DLD1 (cell line): Measurements from ENCODE around the gene IPPK.

Experiments
- in situ Hi-C: cut with HindIII; loops from 2 replicates; pipeline ENCODE4 v1.10.0; 2017; ENCODE audit warnings: low sequenced_read_pairs

Gene IPPK

GRCh38 chr9:92658176-92658575 lies 11.8 kb downstream of the IPPK start:
- in situ Hi-C loops, result no loop called here

- in situ Hi-C loops, result no loop called here
These were observed 12.4 kb downstream of the IPPK start for GRCh38 chr9:92657296-92658094.

- in situ Hi-C loops, result no loop called here
These were observed 13.4 kb downstream of the IPPK start for GRCh38 chr9:92656537-92656925.

GRCh38 chr9:92655896-92656536 lies 13.9 kb downstream of the IPPK start:
- in situ Hi-C loops, result no loop called here

- in situ Hi-C loops, result no loop called here
These were observed 14.6 kb downstream of the IPPK start for GRCh38 chr9:92655366-92655765.

- in situ Hi-C loops, result no loop called here
These were observed 15.2 kb downstream of the IPPK start for GRCh38 chr9:92654481-92655301.

- in situ Hi-C loops, result no loop called here
These were observed 17.5 kb downstream of the IPPK start for GRCh38 chr9:92652461-92652860.

- in situ Hi-C loops, result no loop called here
These were observed 18.9 kb downstream of the IPPK start for GRCh38 chr9:92650839-92651621.

GRCh38 chr9:92650296-92650695 lies 19.6 kb downstream of the IPPK start:
- in situ Hi-C loops, result no loop called here

GRCh38 chr9:92649007-92649406 lies 20.9 kb downstream of the IPPK start:
- in situ Hi-C loops, result no loop called here

- in situ Hi-C loops, result no loop called here
These were observed 21.4 kb downstream of the IPPK start for GRCh38 chr9:92648474-92648971.

- in situ Hi-C loops, result no loop called here
These were observed 22.1 kb downstream of the IPPK start for GRCh38 chr9:92647671-92648473.

- in situ Hi-C loops, result no loop called here
These were observed 24.9 kb downstream of the IPPK start for GRCh38 chr9:92645041-92645440.

GRCh38 chr9:92644278-92644677 lies 25.7 kb downstream of the IPPK start:
- in situ Hi-C loops, result no loop called here

GRCh38 chr9:92642564-92642963 lies 27.4 kb downstream of the IPPK start:
- in situ Hi-C loops, result no loop called here

GRCh38 chr9:92642041-92642451 lies 27.9 kb downstream of the IPPK start:
- in situ Hi-C loops, result no loop called here

GRCh38 chr9:92641092-92641809 lies 28.7 kb downstream of the IPPK start:
- in situ Hi-C loops, result no loop called here

- in situ Hi-C loops, result no loop called here
These were observed 29.4 kb downstream of the IPPK start for GRCh38 chr9:92640398-92641091.
